GM12872 (cell line): ENCODE results near the gene C5orf34.

Experiments used
- CTCF ChIP-seq: IDR thresholded peaks from 3 replicates; pipeline ENCODE4 v1.5.1; 2011; ENCODE audit warnings: low read depth, mild to moderate bottlenecking, low read length, moderate library complexity; ENCODE audit not compliant: insufficient read depth

The C5orf34 gene

GRCh38 chr5:43483298-43484105 lies 31.4 kb downstream of the C5orf34 start, which contains the start of gene TMEM267:
TMEM267 (minus strand) TSS chr5:43483865; CDS start chr5:43453969, 29,896 bp downstream.
- no peak for TF ChIP-seq CTCF

- no peak for TF ChIP-seq CTCF
Measured at GRCh38 chr5:43482490-43483297, 32.3 kb downstream of the C5orf34 start.

GRCh38 chr5:43469671-43470391 lies 45.1 kb downstream of the C5orf34 start:
- TF ChIP-seq CTCF: no peak

- TF ChIP-seq CTCF: no peak
Measured at GRCh38 chr5:43467100-43467499, 47.8 kb downstream of the C5orf34 start.

- TF ChIP-seq CTCF: no peak
Measured at GRCh38 chr5:43461066-43461465, 53.9 kb downstream of the C5orf34 start.

GRCh38 chr5:43456556-43456955 lies 58.4 kb downstream of the C5orf34 start:
- TF ChIP-seq CTCF: no peak
